Renal pelvis (tissue), 4 donors: ENCODE results near the gene G3BP2. TPM values are rescaled to one million over a fixed set of nuclear protein-coding genes. Genes with fewer than 3 reads are reported as not detected.
"Not testable (repeated sequence)": the region's sequence is repeated elsewhere in the genome, so short reads cannot be mapped to it uniquely, and the experiment has no call there.

ENCODE experiments used
- DNase-seq: peaks from one replicate; pipeline ENCODE4 v3.0.0-alpha.2; 2013
- polyA plus RNA-seq, 3 donors: library from polyadenylated mRNA; unstranded; fragments of 120-200 nt; gene quantifications; one replicate each; pipeline ENCODE4 v1.2.1, GENCODE V29; 2013; ENCODE audit not compliant: insufficient read length in 3 of 3

The G3BP2 gene
- polyA plus RNA-seq, 3 donors: 146 to 172 (median 149) TPM

DNA sequence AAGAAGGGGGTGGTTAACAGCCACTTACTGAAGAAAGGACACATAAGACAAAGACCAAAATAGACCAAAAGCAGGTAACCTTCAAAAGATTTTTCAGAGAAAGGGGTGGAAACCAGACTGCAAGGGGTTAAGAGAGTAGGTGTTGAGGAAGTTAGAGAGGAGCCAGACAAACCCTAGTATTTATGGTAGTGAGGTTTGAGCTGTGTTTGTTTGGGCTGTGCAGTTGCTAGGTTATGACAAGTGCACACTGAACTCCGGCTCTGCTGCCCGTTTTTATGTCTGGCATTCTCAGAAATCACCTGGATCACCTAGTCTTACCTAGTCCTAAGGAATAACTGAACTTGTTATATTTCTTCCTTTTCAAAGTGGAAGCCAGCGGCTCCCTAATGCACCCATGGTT is 22.9 kb upstream of the G3BP2 start:
- DNase-seq: no peak

DNA sequence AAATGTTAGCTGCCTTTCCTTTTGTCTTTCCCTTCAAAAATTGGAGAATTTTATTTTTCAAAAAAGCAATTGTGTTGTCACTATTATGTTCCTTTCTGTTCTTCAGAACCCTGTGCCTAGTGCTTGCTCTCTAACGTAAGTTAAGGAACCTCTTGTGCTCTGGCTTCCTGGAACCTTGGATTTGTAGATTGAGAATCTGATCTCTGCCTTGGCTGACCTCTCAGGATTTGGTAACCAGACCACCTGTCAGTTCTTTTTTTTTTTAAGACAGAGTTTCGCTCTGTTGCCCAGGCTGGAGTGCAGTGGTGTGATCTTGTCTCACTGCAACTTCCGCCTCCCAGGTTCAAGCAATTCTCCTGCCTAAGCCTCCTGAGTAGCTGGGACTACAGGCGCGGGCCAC is 18.9 kb upstream of the G3BP2 start:
- DNase-seq: not testable (repeated sequence)

DNA sequence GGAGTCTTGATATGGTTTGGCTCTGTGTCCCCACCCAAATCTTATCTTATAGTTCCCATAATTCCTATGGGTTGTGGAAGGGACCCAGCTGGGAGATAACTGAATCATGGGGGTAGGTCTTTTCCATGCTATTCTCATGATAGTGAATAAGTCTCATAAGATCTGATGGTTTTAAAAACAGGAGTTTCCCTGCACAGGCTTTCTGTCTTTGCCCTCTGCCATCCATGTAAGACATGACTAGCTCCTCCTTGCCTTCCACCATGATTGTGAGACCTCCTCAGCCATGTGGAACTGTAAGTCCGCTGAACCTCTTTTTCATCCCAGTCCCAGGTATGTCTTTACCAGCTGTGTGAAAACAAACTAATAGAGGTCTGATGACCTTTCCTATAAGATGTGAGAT is 13.9 kb upstream of the G3BP2 start:
- DNase-seq: not testable (repeated sequence)

DNA sequence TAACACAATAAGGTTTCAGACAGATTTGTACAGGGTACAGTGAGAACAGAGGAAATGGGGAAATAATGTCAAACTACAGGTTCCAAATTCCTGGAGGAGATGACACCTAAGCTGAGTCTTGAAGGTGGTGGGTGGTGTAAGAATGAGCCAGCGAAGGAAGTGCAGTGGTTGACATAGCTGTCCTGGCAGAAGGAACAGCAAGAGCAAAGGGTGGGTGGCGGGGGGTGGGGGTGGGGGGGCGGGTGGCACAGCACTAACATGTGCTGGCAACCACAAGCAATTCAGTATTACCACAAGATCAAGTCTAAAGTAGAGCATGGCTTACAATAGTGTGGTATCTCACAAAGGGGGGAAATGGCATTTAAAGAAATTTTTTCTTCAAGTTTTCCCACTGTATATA is 13.1 kb upstream of the G3BP2 start:
- no peak for DNase-seq

DNA sequence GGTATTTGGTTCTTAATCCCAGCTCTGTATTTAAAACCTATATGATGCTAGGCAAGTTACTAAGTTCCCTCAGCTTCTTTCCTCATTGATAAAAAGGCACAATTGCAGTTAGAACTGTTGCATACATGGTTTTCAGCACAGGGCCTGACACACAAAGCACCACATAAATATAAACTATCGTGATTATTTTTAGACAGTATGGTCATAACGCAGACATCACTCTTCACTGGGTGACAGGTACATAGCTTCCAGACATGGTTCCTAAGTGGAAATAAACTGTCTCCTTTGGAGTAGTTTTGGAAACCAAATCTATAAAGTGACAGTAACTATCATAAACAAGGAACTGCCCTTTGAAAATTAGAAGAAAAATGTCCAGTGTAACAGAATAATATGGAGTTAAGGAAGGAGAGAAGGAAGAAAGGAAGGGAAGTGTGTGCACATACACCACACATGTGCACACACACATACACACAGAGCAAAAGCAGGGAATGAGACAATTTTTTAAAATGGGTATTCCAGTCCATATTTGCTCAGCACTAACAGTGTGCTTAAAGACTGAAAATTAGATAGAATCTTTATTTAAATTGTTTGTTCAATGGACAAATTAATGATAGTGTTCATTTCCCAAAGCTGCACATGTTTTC is 12.5 kb upstream of the G3BP2 start:
- DNase-seq: no peak

DNA sequence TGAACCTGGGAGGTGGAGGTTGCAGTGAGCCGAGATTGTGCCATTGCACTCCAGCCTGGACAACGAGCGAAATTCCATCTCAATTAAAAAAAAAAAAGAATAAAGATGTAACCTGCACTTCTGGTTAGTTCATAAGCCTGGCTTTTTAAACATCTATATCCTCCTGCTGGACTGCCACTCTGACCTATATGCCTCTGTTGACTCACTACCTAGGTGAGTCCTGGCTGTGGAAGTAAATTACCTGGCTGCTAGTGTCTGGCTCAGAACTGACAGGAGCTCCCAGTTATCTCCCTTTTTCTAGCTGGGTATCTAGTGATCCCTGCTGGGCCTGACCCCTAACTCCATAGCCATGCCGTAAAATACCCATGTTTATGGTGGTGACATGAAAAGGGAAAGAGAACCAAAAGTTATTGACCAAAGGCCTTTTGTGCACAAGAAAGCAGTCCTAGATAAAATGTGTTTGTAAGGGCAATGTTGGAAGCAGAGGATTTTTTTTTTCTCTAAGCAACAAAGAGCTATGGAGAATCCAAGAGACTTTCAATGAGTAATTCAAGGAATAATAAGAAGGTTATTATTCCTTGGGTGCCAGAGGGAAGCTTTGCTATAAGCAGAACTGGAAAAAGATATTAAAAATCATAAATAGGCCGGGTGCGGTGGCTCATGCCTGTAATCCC is 10.4 kb upstream of the G3BP2 start:
- DNase-seq: no peak

GRCh38 chr4:75679876-75680575 is 6.8 kb upstream of the G3BP2 start:
- DNase-seq: no peak

DNA sequence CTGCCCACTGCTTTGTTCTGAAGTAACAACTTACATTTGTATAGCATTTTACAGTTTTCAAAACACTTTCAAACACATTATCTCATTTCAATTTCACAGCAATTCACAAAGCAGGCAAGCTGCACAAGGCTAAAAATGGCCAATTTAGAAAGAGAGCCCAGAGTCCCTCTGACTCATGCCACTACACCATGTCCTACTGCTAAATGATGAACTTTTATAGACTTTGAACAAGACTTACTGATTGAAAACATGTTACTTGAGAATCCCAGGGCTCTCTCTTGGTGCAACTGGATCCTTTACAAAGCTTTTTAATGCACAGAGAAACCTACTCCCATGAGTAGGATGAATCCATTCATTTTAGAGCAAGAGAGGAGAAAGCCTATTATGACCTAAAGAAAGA is 5.8 kb upstream of the G3BP2 start:
- DNase-seq: no peak

DNA sequence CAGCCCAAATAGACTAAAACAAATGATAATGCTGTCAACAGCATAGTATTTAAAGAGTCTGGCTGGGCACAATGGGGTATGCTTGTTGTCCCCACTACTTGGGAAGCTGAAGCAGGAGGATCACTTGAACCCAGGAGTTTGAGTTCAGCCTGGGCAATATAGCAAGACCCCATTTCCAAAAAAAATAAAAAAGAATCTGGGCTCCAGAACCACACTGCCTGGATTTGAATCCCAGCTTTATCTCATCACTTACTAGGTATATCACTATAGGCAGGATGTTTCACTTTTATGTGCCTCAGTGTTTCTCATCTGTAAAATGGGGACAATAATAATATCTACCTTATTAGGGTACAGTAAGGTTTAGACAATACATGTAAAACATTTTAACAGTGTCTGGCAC is 5.3 kb upstream of the G3BP2 start:
- DNase-seq: no peak

GRCh38 chr4:75675004-75675531 is 1.9 kb upstream of the G3BP2 start:
- no peak for DNase-seq

GRCh38 chr4:75673959-75674328 is 733 bp upstream of the G3BP2 start:
- peak; percentile 12 for DNase-seq

DNA sequence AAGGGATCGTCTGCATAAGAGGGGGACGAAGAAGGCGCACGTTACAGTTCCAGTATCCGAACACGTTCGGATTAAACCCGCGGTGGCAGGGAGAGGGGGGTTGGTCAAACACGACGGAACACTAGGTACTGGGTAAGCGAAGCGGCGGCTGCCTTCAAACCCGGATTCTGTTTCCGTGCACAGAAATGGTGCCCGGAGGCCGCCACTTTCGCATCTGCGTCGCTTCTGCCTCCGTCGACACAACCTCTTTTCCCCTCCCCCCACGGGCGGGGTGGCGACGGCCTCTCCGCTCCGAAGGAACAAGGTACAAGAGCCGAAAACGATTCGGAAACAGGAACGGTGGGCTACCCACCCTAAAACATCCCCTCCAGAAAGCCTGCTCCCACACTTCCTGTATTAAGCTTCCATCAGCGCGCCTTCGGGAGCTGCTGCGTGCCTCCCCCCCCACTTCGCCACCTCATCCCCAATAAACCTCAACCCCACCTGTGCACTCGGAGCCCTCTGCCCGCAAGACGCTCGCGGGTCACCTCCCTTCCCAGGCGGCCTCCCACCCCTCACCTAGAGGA is 667 bp downstream of the G3BP2 start:
- peak; percentile 62 for DNase-seq

- DNase-seq: peak; percentile 4
These were observed 1.3 kb downstream of the G3BP2 start for GRCh38 chr4:75671802-75672421.

GRCh38 chr4:75668596-75668995 is 4.6 kb downstream of the G3BP2 start:
- no peak for DNase-seq

DNA sequence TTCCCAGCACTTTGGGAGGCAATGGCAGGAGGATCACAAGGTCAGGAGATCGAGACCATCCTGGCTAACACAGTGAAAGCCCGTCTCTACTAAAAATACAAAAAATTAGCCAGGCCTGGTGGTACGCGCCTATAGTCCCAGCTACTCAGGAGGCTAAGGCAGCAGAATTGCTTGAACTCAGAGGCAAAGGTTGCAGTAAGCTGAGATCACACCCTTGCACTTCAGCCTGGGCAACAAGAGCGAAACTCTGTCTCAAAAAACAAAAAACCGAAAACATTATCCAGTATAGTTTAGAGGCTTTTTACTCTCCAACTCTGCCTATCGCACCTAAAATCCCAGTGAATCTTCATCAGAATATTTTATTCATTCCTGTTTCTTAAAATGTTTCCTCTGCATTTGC is 5.6 kb downstream of the G3BP2 start:
- DNase-seq: not testable (repeated sequence)

DNA sequence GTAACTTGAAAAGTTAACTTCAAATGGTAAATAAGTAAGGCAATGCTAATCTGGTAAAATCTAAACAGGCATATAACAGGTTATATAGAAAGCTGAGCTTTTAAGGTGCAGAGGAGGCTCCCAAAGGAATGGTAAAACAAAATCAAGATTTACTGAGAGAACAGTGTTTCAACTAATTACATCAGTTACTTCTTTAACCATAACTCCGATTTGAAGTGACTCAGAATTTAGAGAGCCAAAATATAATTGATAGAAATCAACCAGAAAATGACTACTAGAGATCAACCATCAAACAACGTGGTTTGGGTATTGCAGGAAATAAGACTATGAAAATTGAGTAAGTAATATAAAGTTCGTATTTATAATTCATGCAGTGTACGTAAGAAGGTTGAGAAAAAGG is 6.9 kb downstream of the G3BP2 start:
- no peak for DNase-seq

- DNase-seq: not testable (repeated sequence)
These were observed 8.6 kb downstream of the G3BP2 start for GRCh38 chr4:75664604-75665003.

DNA sequence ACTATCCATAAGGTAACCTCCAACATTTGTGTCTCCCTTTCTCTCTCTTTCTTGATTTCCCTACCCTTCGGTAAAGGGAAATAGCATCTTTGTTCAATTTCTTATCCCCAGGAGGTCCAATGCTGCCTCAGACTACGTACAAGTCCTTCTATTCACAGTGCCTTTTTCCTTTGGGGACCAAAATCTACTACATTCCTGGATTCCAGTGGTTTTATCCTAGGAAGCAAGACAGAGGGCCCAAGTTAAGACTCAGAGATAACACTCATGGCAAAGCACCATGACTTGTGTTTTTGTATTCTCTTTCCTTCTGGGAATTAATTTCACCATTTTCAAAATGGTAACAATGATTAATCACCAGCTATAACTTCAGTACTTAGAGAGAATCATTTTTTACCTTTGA is 10.6 kb downstream of the G3BP2 start:
- DNase-seq: no peak

DNA sequence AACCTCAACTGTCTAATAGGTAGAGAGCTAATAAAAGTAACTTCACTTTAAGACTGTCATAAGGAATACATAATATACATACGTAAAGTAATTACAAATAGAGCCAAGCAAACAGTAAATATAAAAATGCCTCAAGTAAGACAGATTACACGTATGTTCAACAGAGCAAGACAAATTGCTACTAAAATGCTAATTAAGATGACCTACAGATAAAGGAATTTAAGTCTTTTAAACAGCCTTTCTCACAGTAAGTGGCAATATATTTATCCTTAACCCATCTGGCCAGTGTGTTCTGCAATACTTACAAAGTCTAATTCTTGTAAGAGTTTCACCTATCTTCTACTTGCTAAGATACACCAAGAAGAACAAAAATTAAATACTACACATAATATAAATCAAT is 12.7 kb downstream of the G3BP2 start:
- DNase-seq: no peak

- DNase-seq: no peak
These were observed 13.6 kb downstream of the G3BP2 start for GRCh38 chr4:75659512-75660031.

DNA sequence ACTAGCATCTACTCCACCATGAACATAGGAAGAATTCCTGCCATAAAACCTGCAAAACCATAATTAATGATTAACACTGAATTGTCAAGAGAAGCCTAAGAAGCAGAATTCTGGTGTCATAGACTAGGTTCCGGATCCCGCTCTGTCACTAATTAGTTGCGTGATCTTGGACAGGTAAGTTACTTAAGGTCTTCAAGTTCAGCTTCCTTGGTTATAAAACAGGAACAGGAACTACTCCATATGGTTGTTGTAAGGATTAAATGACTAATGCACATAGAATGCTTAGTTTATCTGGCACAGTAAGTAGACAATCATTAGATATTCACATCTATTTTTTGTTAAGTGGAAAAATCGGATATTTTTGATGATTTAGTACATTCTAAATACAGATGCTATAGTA is 14.3 kb downstream of the G3BP2 start:
- no peak for DNase-seq

- DNase-seq: no peak
These were observed 17.6 kb downstream of the G3BP2 start for GRCh38 chr4:75655562-75655961.
